ENCODE results near the gene ADCY7. TPM values are rescaled to one million over a fixed set of nuclear protein-coding genes. Genes with fewer than 3 reads are reported as not detected.

ADCY7 gene
- total RNA-seq (10 to 100 TPM; 23.4 to 78.9 (median 39.5) TPM), polyA plus RNA-seq (10 to 100 TPM; 10.2 to 10.7 TPM)
- long read RNA-seq, donor 1, partial matches to known transcripts, result 5 of 13 reads
- long read RNA-seq, donor 1, other reads (novel, unspliced or antisense), result 8 of 13 reads
- long read RNA-seq, donor 2, full-length matches to known transcripts, result 1 of 1 reads
- long read RNA-seq, donor 2, partial matches to known transcripts, result 0 of 1 reads
- long read RNA-seq, donor 2, other reads (novel, unspliced or antisense), result 0 of 1 reads
- long read RNA-seq, donor 3, partial matches to known transcripts, result 9 of 25 reads
- long read RNA-seq, donor 3, other reads (novel, unspliced or antisense), result 16 of 25 reads

DNA sequence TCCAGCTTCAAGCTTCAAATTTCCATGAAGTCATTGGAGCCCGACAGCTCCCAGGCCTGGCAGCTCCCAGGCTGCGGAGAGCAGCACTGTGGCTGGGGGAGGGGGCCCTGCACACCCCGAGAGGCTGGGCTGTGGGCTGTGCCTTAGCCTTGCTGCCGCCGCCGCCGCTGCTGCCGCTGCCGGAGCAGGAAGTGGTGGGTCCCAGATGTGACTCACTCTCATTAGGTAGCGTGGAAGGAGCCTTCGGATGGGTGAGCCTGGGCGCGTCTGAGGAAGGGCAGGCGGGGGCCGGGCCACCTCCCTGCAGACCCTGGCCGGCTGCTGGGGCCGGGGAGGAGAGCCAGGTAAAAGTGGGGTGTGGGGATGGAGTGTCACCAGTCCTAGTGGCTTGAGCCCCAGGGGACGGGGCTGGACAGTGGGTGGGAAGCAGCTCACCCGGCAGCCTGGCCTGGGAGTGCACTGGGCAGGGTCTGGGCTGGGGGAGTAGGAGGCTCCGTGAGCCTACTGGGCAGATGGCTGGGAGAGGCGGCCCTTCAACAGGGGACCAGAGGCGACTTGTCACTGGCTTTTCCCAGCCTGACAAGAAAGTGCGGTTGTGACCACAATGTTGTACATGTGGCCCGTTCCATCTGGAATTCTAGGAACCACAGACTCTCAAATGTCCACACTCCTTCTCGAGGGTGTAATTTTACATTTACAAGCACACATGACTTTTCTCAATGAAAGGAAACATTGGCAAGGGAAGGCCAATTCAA lies at the start of gene ADCY7:
ADCY7 (plus strand) TSS at position 215 of the 755 bp plus-strand sequence. CDS start 21,629 bp downstream, outside the sequence.
- peak; percentile 60 to 78 (median 73) for DNase-seq
- Histone ChIP-seq H3K9me3 (no peaks in the 10 kb centered on the region), H3K27me3 (no peaks in the 10 kb centered on the region), H3K27ac (peak within 1 kb of the TSS; percentile 36 to 48), H3K4me3 (no peak within 1 kb of the TSS), H3K36me3 (no peaks in the 10 kb centered on the region), H3K4me1 (ENCODE audit: insufficient read depth) (peaks cover 7% of the 10 kb centered on the region)
- intact Hi-C loops (cut with DNase I), result loop anchor here in 1 of 4 donors (10.0 kb wide), 1 partner anchor 48 kb away; no protein-coding TSS in a partner anchor
- TF ChIP-seq, protein P1, sequence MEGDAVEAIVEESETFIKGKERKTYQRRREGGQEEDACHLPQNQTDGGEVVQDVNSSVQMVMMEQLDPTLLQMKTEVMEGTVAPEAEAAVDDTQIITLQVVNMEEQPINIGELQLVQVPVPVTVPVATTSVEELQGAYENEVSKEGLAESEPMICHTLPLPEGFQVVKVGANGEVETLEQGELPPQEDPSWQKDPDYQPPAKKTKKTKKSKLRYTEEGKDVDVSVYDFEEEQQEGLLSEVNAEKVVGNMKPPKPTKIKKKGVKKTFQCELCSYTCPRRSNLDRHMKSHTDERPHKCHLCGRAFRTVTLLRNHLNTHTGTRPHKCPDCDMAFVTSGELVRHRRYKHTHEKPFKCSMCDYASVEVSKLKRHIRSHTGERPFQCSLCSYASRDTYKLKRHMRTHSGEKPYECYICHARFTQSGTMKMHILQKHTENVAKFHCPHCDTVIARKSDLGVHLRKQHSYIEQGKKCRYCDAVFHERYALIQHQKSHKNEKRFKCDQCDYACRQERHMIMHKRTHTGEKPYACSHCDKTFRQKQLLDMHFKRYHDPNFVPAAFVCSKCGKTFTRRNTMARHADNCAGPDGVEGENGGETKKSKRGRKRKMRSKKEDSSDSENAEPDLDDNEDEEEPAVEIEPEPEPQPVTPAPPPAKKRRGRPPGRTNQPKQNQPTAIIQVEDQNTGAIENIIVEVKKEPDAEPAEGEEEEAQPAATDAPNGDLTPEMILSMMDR (IDR thresholded peaks at IDR 0.05), result no peak
- no peak for TF ChIP-seq EP300 (IDR thresholded peaks at IDR 0.05)
- TF ChIP-seq POLR2A (IDR thresholded peaks at IDR 0.05), result no peak
- WGBS, 3 donors, result 22 to 47% (median 25%) methylated on average over 23 to 25 of the region's 25 CpGs

- no peak overlapping the region for H3K4me3 ChIP-seq
- WGBS, 3 donors, result 96 to 98% (median 97%) methylated on average over 4 of the region's 4 CpGs
- no peaks in the 10 kb centered on the region for H3K27me3 ChIP-seq
- no peaks in the 10 kb centered on the region for H3K36me3 ChIP-seq
- no peak for TF ChIP-seq EP300 (IDR thresholded peaks at IDR 0.05)
- TF ChIP-seq, protein P1 (IDR thresholded peaks at IDR 0.05), result no peak
- TF ChIP-seq POLR2A (IDR thresholded peaks at IDR 0.05), result no peak
- intact Hi-C loops (cut with DNase I), result loop anchor here (10.0 kb wide), 4 partner anchors 135 to 445 kb away; partner anchors contain the start of genes BRD7 (in 2 of the 4) and CNEP1R1 (in 1 of the 4)
- DNase-seq, result no peak
- no peaks in the 10 kb centered on the region for H3K4me1 ChIP-seq (ENCODE audit: insufficient read depth)
- no peaks in the 10 kb centered on the region for H3K9me3 ChIP-seq
- H3K27ac ChIP-seq, result no peak overlapping the region
Measured at GRCh38 chr16:50219402-50219975, 46.9 kb upstream of the ADCY7 start.

- no peaks in the 10 kb centered on the region for H3K27me3 ChIP-seq
- H3K4me3 ChIP-seq, result no peak overlapping the region
- intact Hi-C loops (cut with DNase I), result no loop called here
- TF ChIP-seq, protein P1 (IDR thresholded peaks at IDR 0.05), result no peak
- TF ChIP-seq EP300 (IDR thresholded peaks at IDR 0.05) (no peak), POLR2A (IDR thresholded peaks at IDR 0.05) (no peak)
- H3K9me3 ChIP-seq, result no peaks in the 10 kb centered on the region
- no peaks in the 10 kb centered on the region for H3K36me3 ChIP-seq
- H3K27ac ChIP-seq, result no peak overlapping the region
- no peaks in the 10 kb centered on the region for H3K4me1 ChIP-seq (ENCODE audit: insufficient read depth)
- no peak for DNase-seq
- 92 to 95% (median 93%) methylated on average over 3 of the region's 3 CpGs for WGBS, 3 donors
Measured at GRCh38 chr16:50224286-50224685, 42.1 kb upstream of the ADCY7 start.

- intact Hi-C loops (cut with DNase I), result no loop called here
- 78 to 87% (median 82%) methylated on average over 3 of the region's 3 CpGs for WGBS, 3 donors
- Histone ChIP-seq H3K27ac (no peak overlapping the region), H3K27me3 (no peaks in the 10 kb centered on the region), H3K4me1 (ENCODE audit: insufficient read depth) (no peaks in the 10 kb centered on the region), H3K4me3 (no peak overlapping the region), H3K36me3 (no peaks in the 10 kb centered on the region), H3K9me3 (no peaks in the 10 kb centered on the region)
- TF ChIP-seq EP300 (IDR thresholded peaks at IDR 0.05), result no peak
- TF ChIP-seq, protein P1 (IDR thresholded peaks at IDR 0.05), result no peak
- no peak for TF ChIP-seq POLR2A (IDR thresholded peaks at IDR 0.05)
- DNase-seq, result no peak
Measured at GRCh38 chr16:50227120-50227519, 39.2 kb upstream of the ADCY7 start.

Data from ovary (tissue), 10 donors.